ENCODE results near the gene C19orf44. TPM values are rescaled to one million over a fixed set of nuclear protein-coding genes. Genes with fewer than 3 reads are reported as not detected.
"Not testable (repeated sequence)": the region's sequence is repeated elsewhere in the genome, so short reads cannot be mapped to it uniquely, and the experiment has no call there.

The C19orf44 gene
- polyA plus RNA-seq, 2 donors: 1.6 to 2.5 TPM

- H3K27ac ChIP-seq (ENCODE audit: low read depth in 2 of 2, low read length in 1 of 2); H3K4me1 ChIP-seq (ENCODE audit: control insufficient read depth in 2 of 2, insufficient read depth in 2 of 2, low read length in 1 of 2); H3K9me3 ChIP-seq (ENCODE audit: control insufficient read depth in 2 of 2, insufficient read depth in 1 of 2, low read depth in 1 of 2, low read length in 1 of 2); H3K4me3 ChIP-seq (ENCODE audit: low read depth in 1 of 2, low read length in 2 of 2); H3K27me3 ChIP-seq (ENCODE audit: control insufficient read depth in 1 of 2, insufficient read depth in 2 of 2, low read length in 2 of 2): not testable (repeated sequence)
- H3K36me3 ChIP-seq (ENCODE audit: control insufficient read depth in 2 of 2, insufficient read depth in 2 of 2, low read length in 1 of 2): peaks cover 3 to 17% of the 10 kb centered on the region in 2 donors
- WGBS, 2 donors: 93 to 94% methylated on average over 9 to 10 of the region's 10 CpGs
Measured at GRCh38 chr19:16512611-16513010, 16.4 kb downstream of the C19orf44 start.

- peaks cover 0 to 4% of the 10 kb centered on the region in 2 donors for H3K9me3 ChIP-seq (ENCODE audit: control insufficient read depth in 2 of 2, insufficient read depth in 1 of 2, low read depth in 1 of 2, low read length in 1 of 2)
- H3K36me3 ChIP-seq (ENCODE audit: control insufficient read depth in 2 of 2, insufficient read depth in 2 of 2, low read length in 1 of 2): peaks cover 4 to 34% of the 10 kb centered on the region in 2 donors
- WGBS, 2 donors: 92 to 94% methylated on average over 24 of the region's 24 CpGs
- no peaks in the 10 kb centered on the region for H3K4me1 ChIP-seq (ENCODE audit: control insufficient read depth in 2 of 2, insufficient read depth in 2 of 2, low read length in 1 of 2)
- H3K4me3 ChIP-seq (ENCODE audit: low read depth in 1 of 2, low read length in 2 of 2): no peak overlapping the region
- H3K27ac ChIP-seq (ENCODE audit: low read depth in 2 of 2, low read length in 1 of 2): no peak overlapping the region
- H3K27me3 ChIP-seq (ENCODE audit: control insufficient read depth in 1 of 2, insufficient read depth in 2 of 2, low read length in 2 of 2): no peaks in the 10 kb centered on the region
Measured at GRCh38 chr19:16514383-16515019, 18.3 kb downstream of the C19orf44 start.

GRCh38 chr19:16516381-16516780 is 20.2 kb downstream of the C19orf44 start:
- Histone ChIP-seq H3K9me3 (ENCODE audit: control insufficient read depth in 2 of 2, insufficient read depth in 1 of 2, low read depth in 1 of 2, low read length in 1 of 2) (peaks cover 0 to 4% of the 10 kb centered on the region in 2 donors), H3K27me3 (ENCODE audit: control insufficient read depth in 1 of 2, insufficient read depth in 2 of 2, low read length in 2 of 2) (no peaks in the 10 kb centered on the region), H3K27ac (ENCODE audit: low read depth in 2 of 2, low read length in 1 of 2) (no peak overlapping the region), H3K4me1 (ENCODE audit: control insufficient read depth in 2 of 2, insufficient read depth in 2 of 2, low read length in 1 of 2) (no peaks in the 10 kb centered on the region), H3K36me3 (ENCODE audit: control insufficient read depth in 2 of 2, insufficient read depth in 2 of 2, low read length in 1 of 2) (peaks cover 18 to 52% of the 10 kb centered on the region in 2 donors), H3K4me3 (ENCODE audit: low read depth in 1 of 2, low read length in 2 of 2) (no peak overlapping the region)
- WGBS, 2 donors: 78 to 82% methylated on average over 15 of the region's 15 CpGs

- Histone ChIP-seq H3K4me3 (ENCODE audit: low read depth in 1 of 2, low read length in 2 of 2) (no peak overlapping the region), H3K27me3 (ENCODE audit: control insufficient read depth in 1 of 2, insufficient read depth in 2 of 2, low read length in 2 of 2) (no peaks in the 10 kb centered on the region), H3K9me3 (ENCODE audit: control insufficient read depth in 2 of 2, insufficient read depth in 1 of 2, low read depth in 1 of 2, low read length in 1 of 2) (peaks cover 0 to 4% of the 10 kb centered on the region in 2 donors), H3K36me3 (ENCODE audit: control insufficient read depth in 2 of 2, insufficient read depth in 2 of 2, low read length in 1 of 2) (peaks cover 24 to 58% of the 10 kb centered on the region in 2 donors), H3K27ac (ENCODE audit: low read depth in 2 of 2, low read length in 1 of 2) (no peak overlapping the region), H3K4me1 (ENCODE audit: control insufficient read depth in 2 of 2, insufficient read depth in 2 of 2, low read length in 1 of 2) (no peaks in the 10 kb centered on the region)
- 68 to 80% methylated on average over 14 of the region's 14 CpGs for WGBS, 2 donors
Measured at GRCh38 chr19:16516923-16517610, 20.9 kb downstream of the C19orf44 start.

GRCh38 chr19:16518061-16518460 is 21.9 kb downstream of the C19orf44 start:
- 83 to 88% methylated on average over 14 of the region's 14 CpGs for WGBS, 2 donors
- Histone ChIP-seq H3K9me3 (ENCODE audit: control insufficient read depth in 2 of 2, insufficient read depth in 1 of 2, low read depth in 1 of 2, low read length in 1 of 2) (peaks cover 0 to 4% of the 10 kb centered on the region in 2 donors), H3K27me3 (ENCODE audit: control insufficient read depth in 1 of 2, insufficient read depth in 2 of 2, low read length in 2 of 2) (no peaks in the 10 kb centered on the region), H3K27ac (ENCODE audit: low read depth in 2 of 2, low read length in 1 of 2) (no peak overlapping the region), H3K4me1 (ENCODE audit: control insufficient read depth in 2 of 2, insufficient read depth in 2 of 2, low read length in 1 of 2) (no peaks in the 10 kb centered on the region), H3K36me3 (ENCODE audit: control insufficient read depth in 2 of 2, insufficient read depth in 2 of 2, low read length in 1 of 2) (peaks cover 24 to 64% of the 10 kb centered on the region in 2 donors), H3K4me3 (ENCODE audit: low read depth in 1 of 2, low read length in 2 of 2) (no peak overlapping the region)

- H3K27ac ChIP-seq (ENCODE audit: low read depth in 2 of 2, low read length in 1 of 2): no peak overlapping the region
Measured at GRCh38 chr19:16518483-16519229, 22.5 kb downstream of the C19orf44 start.

GRCh38 chr19:16519230-16519687 is 23.1 kb downstream of the C19orf44 start:
- 92% methylated on average over 24 of the region's 24 CpGs for WGBS, 2 donors
- Histone ChIP-seq H3K36me3 (ENCODE audit: control insufficient read depth in 2 of 2, insufficient read depth in 2 of 2, low read length in 1 of 2) (peaks cover 32 to 73% of the 10 kb centered on the region in 2 donors), H3K4me3 (ENCODE audit: low read depth in 1 of 2, low read length in 2 of 2) (no peak overlapping the region)

More at GRCh38 chr19:16518483-16519229, 22.5 kb downstream of the C19orf44 start:
- H3K36me3 ChIP-seq (ENCODE audit: control insufficient read depth in 2 of 2, insufficient read depth in 2 of 2, low read length in 1 of 2): peaks cover 29 to 69% of the 10 kb centered on the region in 2 donors
- H3K27me3 ChIP-seq (ENCODE audit: control insufficient read depth in 1 of 2, insufficient read depth in 2 of 2, low read length in 2 of 2): no peaks in the 10 kb centered on the region
- H3K4me1 ChIP-seq (ENCODE audit: control insufficient read depth in 2 of 2, insufficient read depth in 2 of 2, low read length in 1 of 2): no peaks in the 10 kb centered on the region
- peaks cover 0 to 4% of the 10 kb centered on the region in 2 donors for H3K9me3 ChIP-seq (ENCODE audit: control insufficient read depth in 2 of 2, insufficient read depth in 1 of 2, low read depth in 1 of 2, low read length in 1 of 2)
- H3K4me3 ChIP-seq (ENCODE audit: low read depth in 1 of 2, low read length in 2 of 2): no peak overlapping the region
- 87 to 89% methylated on average over 32 to 33 of the region's 33 CpGs for WGBS, 2 donors

GRCh38 chr19:16520074-16520973 is 24.1 kb downstream of the C19orf44 start:
- Histone ChIP-seq H3K4me1 (ENCODE audit: control insufficient read depth in 2 of 2, insufficient read depth in 2 of 2, low read length in 1 of 2) (no peaks in the 10 kb centered on the region), H3K27me3 (ENCODE audit: control insufficient read depth in 1 of 2, insufficient read depth in 2 of 2, low read length in 2 of 2) (no peaks in the 10 kb centered on the region), H3K4me3 (ENCODE audit: low read depth in 1 of 2, low read length in 2 of 2) (no peak overlapping the region), H3K9me3 (ENCODE audit: control insufficient read depth in 2 of 2, insufficient read depth in 1 of 2, low read depth in 1 of 2, low read length in 1 of 2) (peaks cover 0 to 4% of the 10 kb centered on the region in 2 donors), H3K36me3 (ENCODE audit: control insufficient read depth in 2 of 2, insufficient read depth in 2 of 2, low read length in 1 of 2) (peaks cover 36 to 75% of the 10 kb centered on the region in 2 donors), H3K27ac (ENCODE audit: low read depth in 2 of 2, low read length in 1 of 2) (no peak overlapping the region)
- WGBS, 2 donors: 91 to 93% methylated on average over 45 of the region's 45 CpGs

More at GRCh38 chr19:16519230-16519687, 23.1 kb downstream of the C19orf44 start:
- Histone ChIP-seq H3K4me1 (ENCODE audit: control insufficient read depth in 2 of 2, insufficient read depth in 2 of 2, low read length in 1 of 2) (no peaks in the 10 kb centered on the region), H3K27ac (ENCODE audit: low read depth in 2 of 2, low read length in 1 of 2) (no peak overlapping the region), H3K9me3 (ENCODE audit: control insufficient read depth in 2 of 2, insufficient read depth in 1 of 2, low read depth in 1 of 2, low read length in 1 of 2) (peaks cover 0 to 4% of the 10 kb centered on the region in 2 donors), H3K27me3 (ENCODE audit: control insufficient read depth in 1 of 2, insufficient read depth in 2 of 2, low read length in 2 of 2) (no peaks in the 10 kb centered on the region)

Measured in esophagus (tissue), 2 donors.